OCI-LY1 (cell line): ENCODE measurements around the gene LEFTY1.
"Not testable (repeated sequence)": the region's sequence is repeated elsewhere in the genome, so short reads cannot be mapped to it uniquely, and the experiment has no call there.

ENCODE experiments used
- CTCF ChIP-seq: fragments of 200-600 bp; sonication (generic), shearing (Covaris generic); IDR thresholded peaks from 2 replicates; pipeline ENCODE4 v1.5.1; 2017; ENCODE audit warnings: mild to moderate bottlenecking, antibody characterized with exemption, low read length, moderate library complexity, mixed read lengths
- EZH2 ChIP-seq: fragments of 200-600 bp; sonication (generic), shearing (Covaris generic); IDR thresholded peaks from 2 replicates; pipeline ENCODE4 v1.8.0; 2017; ENCODE audit warnings: borderline replicate concordance, mixed run types, mild to moderate bottlenecking, antibody characterized with exemption, low read length, moderate library complexity, mixed read lengths

GRCh38 chr1:225936086-225936485 lies 47.1 kb upstream of the LEFTY1 start:
- not testable (repeated sequence) for TF ChIP-seq CTCF, EZH2
